Uterus (tissue), 4 donors: ENCODE data around the gene PDPN. TPM values are rescaled to one million over a fixed set of nuclear protein-coding genes. Genes with fewer than 3 reads are reported as not detected.
A peak's percentile ranks its signal among the peaks of the same experiment; 100 is the strongest.

Source experiments
- DNase-seq, 2 donors: peaks; one replicate each; pipeline ENCODE4 v3.0.0-alpha.2; 2019 to 2020
- H3K27ac ChIP-seq, 2 donors: fragments of 200-600 bp; sonication (generic); 1 replicate in 1 of 2; 2 replicates in 1 of 2; pipeline ENCODE4 v1.5.1; 2016 to 2018
- H3K27me3 ChIP-seq, 2 donors: fragments of 200-600 bp; sonication (generic); one replicate each; pipeline ENCODE4 v1.5.1; 2018 to 2019; ENCODE audit warnings: control low read depth in 1 of 2
- H3K36me3 ChIP-seq, 2 donors: fragments of 200-600 bp; sonication (generic); one replicate each; pipeline ENCODE4 v1.5.1; 2019; ENCODE audit warnings: control low read depth in 1 of 2
- H3K4me1 ChIP-seq, 2 donors: fragments of 200-600 bp; sonication (generic); one replicate each; pipeline ENCODE4 v1.5.1; 2018 to 2019; ENCODE audit warnings: control low read depth in 1 of 2
- H3K4me3 ChIP-seq, 2 donors: fragments of 200-600 bp; sonication (generic); 1 replicate in 1 of 2; 2 replicates in 1 of 2; pipeline ENCODE4 v1.5.1; 2018 to 2019; ENCODE audit warnings: mild to moderate bottlenecking in 1 of 2
- H3K9me3 ChIP-seq, 2 donors: fragments of 200-600 bp; sonication (generic); one replicate each; pipeline ENCODE4 v1.5.1; 2019; ENCODE audit warnings: control low read depth in 1 of 2
- CTCF ChIP-seq, 4 experiments: fragments of 200-600 bp in 2 of 4; fragments of 450-650 bp in 2 of 4; sonication (generic) in 2 of 4; IDR thresholded peaks; one replicate each; pipeline ENCODE4 v1.5.1; 2016 to 2019; ENCODE audit warnings: antibody characterized with exemption in 4 of 4, mild to moderate bottlenecking in 2 of 4, moderate library complexity in 1 of 4
- POLR2A ChIP-seq, 2 donors: fragments of 450-650 bp; IDR thresholded peaks; one replicate each; pipeline ENCODE4 v1.6.1; 2016; ENCODE audit warnings: antibody characterized with exemption in 2 of 2, mild to moderate bottlenecking in 1 of 2, moderate library complexity in 1 of 2
- intact Hi-C: fragments of 100-400 bp; cut with DNase I; formaldehyde crosslinking; loops from one replicate; pipeline ENCODE4 v1.15.1; 2023; ENCODE audit warnings: low total_unique reads
- total RNA-seq, 4 donors: library from RNA; depleted of rRNA in 3 of 4; stranded (reverse); fragments of >200 nt in 3 of 4; gene quantifications; one replicate each; pipeline versions ENCODE4 v1.1.0 to v1.2.4, GENCODE V29; 2014 to 2023
- donor health status: DM: yes; HTN: yes; CAD: no.

Gene PDPN
- total RNA-seq, 4 donors from 2014 or later: 17.7 to 50.0 (median 30.7) TPM

GRCh38 chr1:13616234-13616633 lies 32.6 kb downstream of the PDPN start:
- Histone ChIP-seq H3K27ac (peak overlapping the region; percentile 66 to 74), H3K27me3 (no peaks in the 10 kb centered on the region), H3K36me3 (no peaks in the 10 kb centered on the region), H3K4me1 (no peaks in the 10 kb centered on the region), H3K9me3 (no peaks in the 10 kb centered on the region), H3K4me3 (no peak overlapping the region)
- intact Hi-C loops: no loop called here
- DNase-seq: no peak
- TF ChIP-seq POLR2A (IDR thresholded peaks at IDR 0.05) (no peak), CTCF (IDR thresholded peaks at IDR 0.05) (no peak)

GRCh38 chr1:13617108-13617507 lies 33.5 kb downstream of the PDPN start:
- H3K36me3 ChIP-seq: no peaks in the 10 kb centered on the region
- no peaks in the 10 kb centered on the region for H3K27me3 ChIP-seq
- H3K9me3 ChIP-seq: no peaks in the 10 kb centered on the region
- intact Hi-C loops: no loop called here
- no peak for TF ChIP-seq CTCF (IDR thresholded peaks at IDR 0.05)
- TF ChIP-seq POLR2A (IDR thresholded peaks at IDR 0.05): no peak
- no peak overlapping the region for H3K4me3 ChIP-seq
- H3K4me1 ChIP-seq: no peaks in the 10 kb centered on the region
- peak in 1 of 2 donors; percentile 54 for DNase-seq
- peak overlapping the region; percentile 70 to 89 for H3K27ac ChIP-seq

GRCh38 chr1:13617773-13618172 lies 34.1 kb downstream of the PDPN start:
- no peak for TF ChIP-seq POLR2A (IDR thresholded peaks at IDR 0.05)
- TF ChIP-seq CTCF (IDR thresholded peaks at IDR 0.05): no peak
- intact Hi-C loops: no loop called here
- no peaks in the 10 kb centered on the region for H3K36me3 ChIP-seq
- no peak overlapping the region for H3K4me3 ChIP-seq
- H3K4me1 ChIP-seq: no peaks in the 10 kb centered on the region
- peak overlapping the region; percentile 70 to 89 for H3K27ac ChIP-seq
- DNase-seq: no peak
- H3K9me3 ChIP-seq: no peaks in the 10 kb centered on the region
- no peaks in the 10 kb centered on the region for H3K27me3 ChIP-seq

GRCh38 chr1:13618483-13618882 lies 34.9 kb downstream of the PDPN start:
- no peaks in the 10 kb centered on the region for H3K9me3 ChIP-seq
- TF ChIP-seq CTCF (IDR thresholded peaks at IDR 0.05): no peak
- no peak for TF ChIP-seq POLR2A (IDR thresholded peaks at IDR 0.05)
- DNase-seq: no peak

GRCh38 chr1:13619909-13620308 lies 36.3 kb downstream of the PDPN start:
- Histone ChIP-seq H3K9me3 (no peaks in the 10 kb centered on the region), H3K27ac (peak overlapping the region; percentile 70 to 89), H3K27me3 (no peaks in the 10 kb centered on the region), H3K36me3 (no peaks in the 10 kb centered on the region), H3K4me1 (no peaks in the 10 kb centered on the region), H3K4me3 (no peak overlapping the region)
- DNase-seq: peak; percentile 44 to 67
- TF ChIP-seq POLR2A (IDR thresholded peaks at IDR 0.05): peak in 1 of 2 donors; percentile 28
- no peak for TF ChIP-seq CTCF (IDR thresholded peaks at IDR 0.05)
- intact Hi-C loops: no loop called here

More at GRCh38 chr1:13618483-13618882, 34.9 kb downstream of the PDPN start:
- Histone ChIP-seq H3K4me1 (no peaks in the 10 kb centered on the region), H3K4me3 (no peak overlapping the region), H3K27ac (peak overlapping the region; percentile 70 to 89), H3K36me3 (no peaks in the 10 kb centered on the region), H3K27me3 (no peaks in the 10 kb centered on the region)
- intact Hi-C loops: no loop called here
